Right lobe of liver (tissue), 6 donors: ENCODE data around the gene COL1A2. TPM values are rescaled to one million over a fixed set of nuclear protein-coding genes. Genes with fewer than 3 reads are reported as not detected.

Experiments
- ATAC-seq, 4 donors: fragments of 200-7000 bp; cut with Tn5 transposase; one replicate each; pipeline ENCODE4 v1.9.1; 2020; ENCODE audit warnings: mild to moderate bottlenecking in 4 of 4, moderate library complexity in 4 of 4
- DNase-seq, 3 donors: peaks; one replicate each; pipeline ENCODE4 v3.0.0-alpha.2; 2020
- H3K27ac ChIP-seq, 3 donors: fragments of 200-600 bp; one replicate each; pipeline ENCODE4 v1.8.0; 2022
- H3K27me3 ChIP-seq, 2 donors: fragments of 200-600 bp; one replicate each; pipeline ENCODE4 v1.8.0; 2022
- H3K36me3 ChIP-seq, 4 donors: fragments of 200-600 bp; sonication (generic) in 1 of 4; one replicate each; pipeline versions ENCODE4 v1.5.1 to v1.8.0; 2017 to 2022; ENCODE audit warnings: control low read depth in 1 of 4
- H3K4me1 ChIP-seq, 4 donors: fragments of 200-600 bp; sonication (generic) in 1 of 4; one replicate each; pipeline versions ENCODE4 v1.5.1 to v1.8.0; 2017 to 2022; ENCODE audit warnings: control low read depth in 1 of 4
- H3K4me3 ChIP-seq, 3 donors: fragments of 200-600 bp; one replicate each; pipeline ENCODE4 v1.8.0; 2022
- H3K9me3 ChIP-seq, 4 donors: fragments of 200-600 bp; sonication (generic) in 1 of 4; one replicate each; pipeline versions ENCODE4 v1.5.1 to v1.8.0; 2017 to 2022; ENCODE audit warnings: control low read depth in 1 of 4
- CTCF ChIP-seq, 4 donors: fragments of 200-600 bp in 3 of 4; fragments of 450-650 bp in 1 of 4; IDR thresholded peaks; one replicate each; pipeline versions ENCODE4 v1.5.1 to v1.8.0; 2016 to 2022; ENCODE audit warnings: antibody characterized with exemption in 4 of 4, mild to moderate bottlenecking in 2 of 4
- POLR2A ChIP-seq: fragments of 450-650 bp; IDR thresholded peaks from one replicate; pipeline ENCODE4 v1.6.1; 2017; ENCODE audit warnings: antibody characterized with exemption, mild to moderate bottlenecking
- WGBS: methylation state at CpG from one replicate; pipeline ENCODE4 v1.1.6; 2018; ENCODE audit warnings: low coverage, low lambda C conversion rate; ENCODE audit not compliant: insufficient coverage; ENCODE audit errors: missing lambda C conversion rate; 5-methylcytosine and 5-hydroxymethylcytosine counted together
- intact Hi-C, 2 donors: fragments of 100-400 bp; cut with DNase I; formaldehyde crosslinking; loops; one replicate each; pipeline versions ENCODE4 v1.11.2 to v1.14.1; 2022
- total RNA-seq, 6 experiments: library from RNA; depleted of rRNA in 2 of 6; stranded (reverse); fragments of >200 nt in 2 of 6; fragmentation: NEBNext Ultra II Directional in 3 of 6; extraction: Animal tissue kit (Norgen Biotek cat#: 25700) in 3 of 6; gene quantifications; one replicate each; pipeline versions ENCODE4 v1.1.0 to v1.2.4, GENCODE V29; 2016 to 2023
- donor health status: DM: no; HTN: yes; CAD: no.
- donor health status: DM: no; HTN: no; CAD: no.
- donor health status: DM: no; HTN: no; CAD: no.
- donor health status: DM: no; HTN: yes; CAD: no.
- donor health status: DM: no; HTN: yes; CAD: no.

Gene COL1A2
- total RNA-seq, 6 experiments from 2014 or later: 5.6 to 49.8 (median 18.4) TPM

GRCh38 chr7:94417901-94418300 lies 23.2 kb downstream of the COL1A2 start:
- 82% methylated on average over 3 of the region's 3 CpGs for WGBS
- no peak overlapping the region for H3K27ac ChIP-seq
- H3K27me3 ChIP-seq: no peaks in the 10 kb centered on the region
- ATAC-seq: no peak
- no peaks in the 10 kb centered on the region for H3K36me3 ChIP-seq
- intact Hi-C loops: no loop called here
- no peaks in the 10 kb centered on the region for H3K9me3 ChIP-seq
- no peak for DNase-seq
- no peaks in the 10 kb centered on the region for H3K4me1 ChIP-seq
- H3K4me3 ChIP-seq: no peak overlapping the region
- TF ChIP-seq CTCF (IDR thresholded peaks at IDR 0.05): no peak
- no peak for TF ChIP-seq POLR2A

- Histone ChIP-seq H3K36me3 (no peaks in the 10 kb centered on the region), H3K4me3 (no peak overlapping the region), H3K4me1 (no peaks in the 10 kb centered on the region), H3K27me3 (no peaks in the 10 kb centered on the region), H3K27ac (no peak overlapping the region), H3K9me3 (no peaks in the 10 kb centered on the region)
- intact Hi-C loops: no loop called here
- TF ChIP-seq POLR2A (no peak), CTCF (IDR thresholded peaks at IDR 0.05) (no peak)
- ATAC-seq (no peak), DNase-seq (no peak)
- 49% methylated on average over 5 of the region's 5 CpGs for WGBS
Observed at GRCh38 chr7:94418851-94419250, 24.2 kb downstream of the COL1A2 start.

- no peaks in the 10 kb centered on the region for H3K9me3 ChIP-seq
- H3K36me3 ChIP-seq: no peaks in the 10 kb centered on the region
- WGBS: 57% methylated on average over 6 of the region's 6 CpGs
- DNase-seq (no peak), ATAC-seq (no peak)
- H3K4me3 ChIP-seq: no peak overlapping the region
- TF ChIP-seq POLR2A (no peak), CTCF (IDR thresholded peaks at IDR 0.05) (no peak)
- no peaks in the 10 kb centered on the region for H3K4me1 ChIP-seq
- no peak overlapping the region for H3K27ac ChIP-seq
- no peaks in the 10 kb centered on the region for H3K27me3 ChIP-seq
- intact Hi-C loops: no loop called here
Observed at GRCh38 chr7:94420328-94420727, 25.6 kb downstream of the COL1A2 start.

- Histone ChIP-seq H3K36me3 (no peaks in the 10 kb centered on the region), H3K4me1 (no peaks in the 10 kb centered on the region), H3K27me3 (no peaks in the 10 kb centered on the region), H3K27ac (no peak overlapping the region), H3K4me3 (no peak overlapping the region), H3K9me3 (no peaks in the 10 kb centered on the region)
- WGBS: 61% methylated on average over 3 of the region's 3 CpGs
- intact Hi-C loops: no loop called here
- ATAC-seq (no peak), DNase-seq (no peak)
- TF ChIP-seq CTCF (IDR thresholded peaks at IDR 0.05): no peak
Observed at GRCh38 chr7:94421681-94422080, 27.0 kb downstream of the COL1A2 start.

- no peaks in the 10 kb centered on the region for H3K27me3 ChIP-seq
- no peaks in the 10 kb centered on the region for H3K36me3 ChIP-seq
- ATAC-seq: no peak
- intact Hi-C loops: no loop called here
- 29% methylated on average over 1 of the region's 1 CpG for WGBS
- no peaks in the 10 kb centered on the region for H3K4me1 ChIP-seq
- no peak overlapping the region for H3K27ac ChIP-seq
- no peak for TF ChIP-seq POLR2A
- no peak for TF ChIP-seq CTCF (IDR thresholded peaks at IDR 0.05)
- DNase-seq: no peak
- no peaks in the 10 kb centered on the region for H3K9me3 ChIP-seq
- no peak overlapping the region for H3K4me3 ChIP-seq
Observed at GRCh38 chr7:94422136-94422535, 27.4 kb downstream of the COL1A2 start.
